ENCODE data around the gene OR2G3.

DNA sequence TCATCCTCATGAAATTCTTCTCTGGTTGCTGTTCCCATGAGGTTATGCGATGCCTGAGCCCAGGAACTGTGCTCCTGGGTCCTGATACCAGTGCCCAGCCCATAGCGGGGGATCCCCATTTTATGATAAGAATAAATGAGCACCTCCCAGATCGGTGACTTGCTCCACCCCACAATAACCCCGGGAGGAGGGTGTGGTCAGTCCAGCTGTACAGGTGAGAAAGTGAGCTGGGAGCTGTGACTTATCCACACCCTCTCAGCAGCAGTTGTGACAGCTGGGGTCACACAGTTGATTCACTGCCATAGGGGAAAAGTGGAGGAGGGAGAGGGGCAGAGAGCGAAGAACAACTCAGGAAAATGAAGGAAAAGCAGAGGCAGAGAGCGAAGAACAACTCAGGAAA lies 33.4 kb downstream of the OR2G3 start:
- TF ChIP-seq CTCF (conservative IDR thresholded peaks at IDR 0.05; ENCODE audit: low read depth in 2 of 2) = no peak
- no peak for TF ChIP-seq JUNB (IDR thresholded peaks at IDR 0.05; ENCODE audit: unreplicated experiment)
- TF ChIP-seq EZH2 (IDR thresholded peaks at IDR 0.05; ENCODE audit: low read depth, unreplicated experiment) = no peak
- no peak for TF ChIP-seq CREB1 (CRISPR knock-in tag; IDR thresholded peaks at IDR 0.05; ENCODE audit: low read depth)
- no peak for TF ChIP-seq EZH2phosphoT487 (IDR thresholded peaks at IDR 0.05; ENCODE audit: unreplicated experiment)
- no peak for TF ChIP-seq POLR2AphosphoS5 (IDR thresholded peaks at IDR 0.05; ENCODE audit: low read depth)
- TF ChIP-seq REST (IDR thresholded peaks at IDR 0.05; ENCODE audit: unreplicated experiment) = no peak
- TF ChIP-seq ETS1 (IDR thresholded peaks at IDR 0.05) = no peak
- no peak for TF ChIP-seq ZNF114 (CRISPR knock-in tag; IDR thresholded peaks at IDR 0.05)

Data from GM23338 (cell line).